Neural cell (in vitro differentiated cells): ENCODE results near the gene FHL2.

Source experiments
- EP300 ChIP-seq: fragments of 450-650 bp; conservative IDR thresholded peaks from 2 replicates; pipeline ENCODE4 v1.6.1; 2014; ENCODE audit warnings: antibody characterized with exemption, mild to moderate bottlenecking, moderate library complexity; ENCODE audit not compliant: poor library complexity, severe bottlenecking
- MXI1 ChIP-seq: fragments of 450-650 bp; conservative IDR thresholded peaks from 2 replicates; pipeline ENCODE4 v1.6.1; 2014; ENCODE audit warnings: antibody characterized with exemption, mild to moderate bottlenecking; ENCODE audit not compliant: poor library complexity, severe bottlenecking
- RAD21 ChIP-seq: fragments of 450-650 bp; conservative IDR thresholded peaks from 2 replicates; pipeline ENCODE4 v1.6.1; 2014; ENCODE audit warnings: antibody characterized with exemption, mild to moderate bottlenecking, moderate library complexity
- TAF1 ChIP-seq: IDR thresholded peaks from 2 replicates; pipeline ENCODE4 v1.6.1; 2012; ENCODE audit warnings: low read depth
- TF ChIP-seq, protein P1 (sequence below): fragments of 450-650 bp; IDR thresholded peaks from 2 replicates; pipeline ENCODE4 v1.5.1; 2014; ENCODE audit warnings: antibody characterized with exemption, mild to moderate bottlenecking, moderate library complexity; ENCODE audit not compliant: poor library complexity, severe bottlenecking
- TF ChIP-seq, protein P2 (sequence below): IDR thresholded peaks from 2 replicates; pipeline ENCODE4 v1.6.1; 2012; ENCODE audit warnings: borderline replicate concordance

DNA sequence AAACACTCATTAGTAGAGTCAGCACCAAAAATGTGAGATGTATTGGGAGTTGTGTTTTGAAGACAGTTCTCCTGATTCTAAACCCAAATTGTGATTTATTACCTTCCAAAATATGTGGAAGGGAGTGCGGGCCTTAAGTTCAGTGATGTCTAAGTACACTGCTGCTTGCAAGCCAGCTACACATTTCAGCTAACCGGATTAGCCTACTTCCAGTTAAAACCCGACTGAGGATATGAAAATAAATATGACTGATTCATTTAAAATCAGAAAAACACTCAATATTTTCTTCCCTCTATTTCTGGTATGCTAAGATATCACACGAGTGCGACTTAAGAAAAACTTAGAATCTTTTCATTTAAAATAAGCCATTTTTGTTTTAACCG, 907 bp downstream of the FHL2 start:
- TF ChIP-seq, protein P1, sequence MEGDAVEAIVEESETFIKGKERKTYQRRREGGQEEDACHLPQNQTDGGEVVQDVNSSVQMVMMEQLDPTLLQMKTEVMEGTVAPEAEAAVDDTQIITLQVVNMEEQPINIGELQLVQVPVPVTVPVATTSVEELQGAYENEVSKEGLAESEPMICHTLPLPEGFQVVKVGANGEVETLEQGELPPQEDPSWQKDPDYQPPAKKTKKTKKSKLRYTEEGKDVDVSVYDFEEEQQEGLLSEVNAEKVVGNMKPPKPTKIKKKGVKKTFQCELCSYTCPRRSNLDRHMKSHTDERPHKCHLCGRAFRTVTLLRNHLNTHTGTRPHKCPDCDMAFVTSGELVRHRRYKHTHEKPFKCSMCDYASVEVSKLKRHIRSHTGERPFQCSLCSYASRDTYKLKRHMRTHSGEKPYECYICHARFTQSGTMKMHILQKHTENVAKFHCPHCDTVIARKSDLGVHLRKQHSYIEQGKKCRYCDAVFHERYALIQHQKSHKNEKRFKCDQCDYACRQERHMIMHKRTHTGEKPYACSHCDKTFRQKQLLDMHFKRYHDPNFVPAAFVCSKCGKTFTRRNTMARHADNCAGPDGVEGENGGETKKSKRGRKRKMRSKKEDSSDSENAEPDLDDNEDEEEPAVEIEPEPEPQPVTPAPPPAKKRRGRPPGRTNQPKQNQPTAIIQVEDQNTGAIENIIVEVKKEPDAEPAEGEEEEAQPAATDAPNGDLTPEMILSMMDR: no peak
- TF ChIP-seq RAD21: no peak
- no peak for TF ChIP-seq TAF1
- no peak for TF ChIP-seq MXI1
- TF ChIP-seq EP300: no peak
- TF ChIP-seq, protein P2, sequence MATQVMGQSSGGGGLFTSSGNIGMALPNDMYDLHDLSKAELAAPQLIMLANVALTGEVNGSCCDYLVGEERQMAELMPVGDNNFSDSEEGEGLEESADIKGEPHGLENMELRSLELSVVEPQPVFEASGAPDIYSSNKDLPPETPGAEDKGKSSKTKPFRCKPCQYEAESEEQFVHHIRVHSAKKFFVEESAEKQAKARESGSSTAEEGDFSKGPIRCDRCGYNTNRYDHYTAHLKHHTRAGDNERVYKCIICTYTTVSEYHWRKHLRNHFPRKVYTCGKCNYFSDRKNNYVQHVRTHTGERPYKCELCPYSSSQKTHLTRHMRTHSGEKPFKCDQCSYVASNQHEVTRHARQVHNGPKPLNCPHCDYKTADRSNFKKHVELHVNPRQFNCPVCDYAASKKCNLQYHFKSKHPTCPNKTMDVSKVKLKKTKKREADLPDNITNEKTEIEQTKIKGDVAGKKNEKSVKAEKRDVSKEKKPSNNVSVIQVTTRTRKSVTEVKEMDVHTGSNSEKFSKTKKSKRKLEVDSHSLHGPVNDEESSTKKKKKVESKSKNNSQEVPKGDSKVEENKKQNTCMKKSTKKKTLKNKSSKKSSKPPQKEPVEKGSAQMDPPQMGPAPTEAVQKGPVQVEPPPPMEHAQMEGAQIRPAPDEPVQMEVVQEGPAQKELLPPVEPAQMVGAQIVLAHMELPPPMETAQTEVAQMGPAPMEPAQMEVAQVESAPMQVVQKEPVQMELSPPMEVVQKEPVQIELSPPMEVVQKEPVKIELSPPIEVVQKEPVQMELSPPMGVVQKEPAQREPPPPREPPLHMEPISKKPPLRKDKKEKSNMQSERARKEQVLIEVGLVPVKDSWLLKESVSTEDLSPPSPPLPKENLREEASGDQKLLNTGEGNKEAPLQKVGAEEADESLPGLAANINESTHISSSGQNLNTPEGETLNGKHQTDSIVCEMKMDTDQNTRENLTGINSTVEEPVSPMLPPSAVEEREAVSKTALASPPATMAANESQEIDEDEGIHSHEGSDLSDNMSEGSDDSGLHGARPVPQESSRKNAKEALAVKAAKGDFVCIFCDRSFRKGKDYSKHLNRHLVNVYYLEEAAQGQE: no peak
